Heart left ventricle (tissue), 16 donors: Measurements from ENCODE around the gene STX2. TPM values are rescaled to one million over a fixed set of nuclear protein-coding genes. Genes with fewer than 3 reads are reported as not detected.

Experiments used
- ATAC-seq, 4 donors: fragments of 200-7000 bp; cut with Tn5 transposase; one replicate each; pipeline ENCODE4 v1.9.1; 2020 to 2022; ENCODE audit warnings: moderate library complexity in 4 of 4, mild to moderate bottlenecking in 3 of 4, moderate number of reproducible peaks in 1 of 4
- DNase-seq, 5 donors: peaks; one replicate each; pipeline ENCODE4 v3.0.0-alpha.2; 2020
- H3K27ac ChIP-seq, 12 donors: fragments of 200-600 bp; sonication (generic) in 4 of 12; one replicate each; pipeline versions ENCODE4 v1.5.0 to v1.8.0; 2016 to 2022; ENCODE audit warnings: mild to moderate bottlenecking in 2 of 12
- H3K27me3 ChIP-seq, 9 donors: fragments of 200-600 bp; sonication (generic) in 2 of 9; one replicate each; pipeline versions ENCODE4 v1.5.1 to v1.8.0; 2016 to 2022; ENCODE audit warnings: mild to moderate bottlenecking in 3 of 9
- H3K36me3 ChIP-seq, 9 donors: fragments of 200-600 bp; sonication (generic) in 2 of 9; one replicate each; pipeline versions ENCODE4 v1.5.0 to v1.8.0; 2018 to 2022; ENCODE audit warnings: mild to moderate bottlenecking in 2 of 9
- H3K4me1 ChIP-seq, 12 donors: fragments of 200-600 bp; sonication (generic) in 4 of 12; one replicate each; pipeline versions ENCODE4 v1.5.0 to v1.8.0; 2016 to 2022; ENCODE audit warnings: mild to moderate bottlenecking in 3 of 12
- H3K4me3 ChIP-seq, 12 donors: fragments of 200-600 bp; sonication (generic) in 4 of 12; one replicate each; pipeline versions ENCODE4 v1.5.0 to v1.8.0; 2017 to 2022; ENCODE audit warnings: mild to moderate bottlenecking in 9 of 12, moderate library complexity in 4 of 12
- H3K9me3 ChIP-seq, 12 donors: fragments of 200-600 bp; sonication (generic) in 4 of 12; one replicate each; pipeline versions ENCODE4 v1.5.0 to v1.8.0; 2016 to 2022; ENCODE audit warnings: mild to moderate bottlenecking in 1 of 12
- POLR2A ChIP-seq, 2 donors: fragments of 450-650 bp; IDR thresholded peaks; one replicate each; pipeline ENCODE4 v1.6.1; 2017; ENCODE audit warnings: antibody characterized with exemption in 2 of 2, mild to moderate bottlenecking in 2 of 2, moderate library complexity in 2 of 2
- WGBS, 4 donors: extraction: QIAGEN DNeasy Blood & Tissue Kit in 2 of 4; methylation state at CpG; one replicate each; pipeline versions ENCODE4 v1.1.5 to v1.1.7; 2013 to 2018; 5-methylcytosine and 5-hydroxymethylcytosine counted together
- intact Hi-C, 10 donors: fragments of 100-400 bp; cut with DNase I; formaldehyde crosslinking; loops; one replicate each; pipeline versions ENCODE4 v1.11.1 to v1.14.2; 2022
- polyA plus RNA-seq, 2 donors: library from polyadenylated mRNA; stranded (reverse); fragments of 200-250 nt; gene quantifications; one replicate each; pipeline ENCODE4 v1.2.3, GENCODE V29; 2013
- total RNA-seq, 9 donors: library from RNA; depleted of rRNA in 2 of 9; stranded (reverse); fragments of >200 nt in 2 of 9; fragmentation: NEBNext Ultra II Directional in 3 of 9; extraction: Animal tissue kit (Norgen Biotek cat#: 25700) in 3 of 9; gene quantifications; one replicate each; pipeline versions ENCODE4 v1.1.0 to v1.2.4, GENCODE V29; 2016 to 2023
- TF ChIP-seq, protein P1 (sequence below), 12 donors: fragments of 200-600 bp; sonication (generic) in 4 of 12; IDR thresholded peaks; one replicate each; pipeline versions ENCODE4 v1.5.0 to v1.8.0; 2018 to 2022; ENCODE audit warnings: antibody characterized with exemption in 12 of 12, mild to moderate bottlenecking in 5 of 12
- donor health status: ischemic (EF 13 %, LVEDD 7.1; RV severe dilation, severe dysfunction).
- donor health status: healthy with polysubstance abuse.
- donor health status: DM: no; HTN: yes; CAD: no.
- donor health status: DM: no; HTN: no; CAD: no.
- donor health status: ischemic (EF 25% LVEDD 6.9; RV normal size, moderate dysfunction).
- donor health status: ischemic (EF 25% LVEDD 5.7; RV mildly dilated, moderate dysfunction).
- donor health status: healthy.
- donor health status: DM: yes; HTN: yes; CAD: no.
- donor health status: ischemic (EF 35%, LVEDD 5.7; RV mildly dilated, moderate dysfunction).
- donor health status: nonischemic (EF 11% LVEDD 7.7; RV severe dilation, severe dysfunction).
- donor health status: DM: yes; HTN: yes; CAD: no.
- donor health status: PGD.
- donor health status: ischemic (EF 29% LVEDD 5.4; RV normal size, mild dysfunction).
- donor health status: nonischemic (EF 23%, LVEDD 6.1; RV moderate dilation, normal function).

STX2 gene
- total and polyA plus RNA-seq, 11 donors, result 6.2 to 21.8 (median 11.1) TPM

DNA sequence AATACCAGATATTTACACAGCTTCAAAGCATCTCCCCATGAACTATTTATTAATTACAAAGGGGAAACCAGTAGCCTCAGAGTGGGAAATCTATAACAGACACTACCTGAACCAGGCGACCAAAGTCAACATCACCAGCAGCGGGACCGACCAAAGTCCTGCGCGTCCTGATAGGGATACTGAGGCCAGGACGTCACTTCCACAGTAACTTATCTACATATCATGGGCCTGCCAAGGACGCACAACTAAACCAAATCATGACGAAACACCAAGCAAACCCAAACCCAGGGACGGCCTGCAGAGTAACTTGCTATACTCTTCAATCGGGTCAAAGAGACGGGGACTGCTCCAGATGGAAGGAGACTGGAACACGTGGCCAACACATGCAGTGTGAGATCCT, 96.9 kb downstream of the STX2 start:
- ATAC-seq (no peak), DNase-seq (no peak)
- H3K36me3 ChIP-seq, result no peaks in the 10 kb centered on the region
- H3K4me1 ChIP-seq, result no peaks in the 10 kb centered on the region
- intact Hi-C loops, result loop anchor here in 3 of 10 donors (10.0 kb wide), 3 partner anchors 337 to 697 kb away; no protein-coding TSS in a partner anchor
- no peak overlapping the region for H3K27ac ChIP-seq
- 79 to 85% (median 82%) methylated on average over 12 of the region's 12 CpGs for WGBS, 4 donors
- H3K4me3 ChIP-seq, result no peak overlapping the region
- peaks cover 0 to 30% (median 9%) of the 10 kb centered on the region in 9 donors for H3K27me3 ChIP-seq
- H3K9me3 ChIP-seq, result peaks cover 0 to 10% (median 0%) of the 10 kb centered on the region in 12 donors
- TF ChIP-seq, protein P1, sequence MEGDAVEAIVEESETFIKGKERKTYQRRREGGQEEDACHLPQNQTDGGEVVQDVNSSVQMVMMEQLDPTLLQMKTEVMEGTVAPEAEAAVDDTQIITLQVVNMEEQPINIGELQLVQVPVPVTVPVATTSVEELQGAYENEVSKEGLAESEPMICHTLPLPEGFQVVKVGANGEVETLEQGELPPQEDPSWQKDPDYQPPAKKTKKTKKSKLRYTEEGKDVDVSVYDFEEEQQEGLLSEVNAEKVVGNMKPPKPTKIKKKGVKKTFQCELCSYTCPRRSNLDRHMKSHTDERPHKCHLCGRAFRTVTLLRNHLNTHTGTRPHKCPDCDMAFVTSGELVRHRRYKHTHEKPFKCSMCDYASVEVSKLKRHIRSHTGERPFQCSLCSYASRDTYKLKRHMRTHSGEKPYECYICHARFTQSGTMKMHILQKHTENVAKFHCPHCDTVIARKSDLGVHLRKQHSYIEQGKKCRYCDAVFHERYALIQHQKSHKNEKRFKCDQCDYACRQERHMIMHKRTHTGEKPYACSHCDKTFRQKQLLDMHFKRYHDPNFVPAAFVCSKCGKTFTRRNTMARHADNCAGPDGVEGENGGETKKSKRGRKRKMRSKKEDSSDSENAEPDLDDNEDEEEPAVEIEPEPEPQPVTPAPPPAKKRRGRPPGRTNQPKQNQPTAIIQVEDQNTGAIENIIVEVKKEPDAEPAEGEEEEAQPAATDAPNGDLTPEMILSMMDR (IDR thresholded peaks at IDR 0.05), result no peak
- TF ChIP-seq POLR2A (IDR thresholded peaks at IDR 0.05), result no peak

Other genes starting within 250 kb of the STX2 start
- 1 to 10 TPM in 1 of 9 donors, not detected in 8; 2.1 TPM for gene RIMBP2, start 123.0 kb downstream of the STX2 start, total RNA-seq
- gene RIMBP2, start 123.0 kb downstream of the STX2 start, polyA plus RNA-seq, result not detected
- gene RAN, start 32.8 kb upstream of the STX2 start, total RNA-seq, result 100 to 1,000 TPM; 109 to 413 (median 303) TPM
- 100 to 1,000 TPM in 1 of 2 donors, 10 to 100 TPM in 1; 85.6 to 646 TPM for gene RAN, start 32.8 kb upstream of the STX2 start, polyA plus RNA-seq
- 100 to 1,000 TPM in 2 of 9 donors, 10 to 100 TPM in 7; 36.3 to 109 (median 75.1) TPM for gene ADGRD1, start 114.7 kb upstream of the STX2 start, total RNA-seq
- gene ADGRD1, start 114.7 kb upstream of the STX2 start, polyA plus RNA-seq, result 10 to 100 TPM; 22.7 to 25.7 TPM